Liver (tissue), 9 donors: ENCODE results near the gene TFR2. TPM values are rescaled to one million over a fixed set of nuclear protein-coding genes. Genes with fewer than 3 reads are reported as not detected.

Source experiments
- DNase-seq: peaks from one replicate; pipeline ENCODE4 v3.0.0-alpha.2; 2017; ENCODE audit warnings: low spot score
- H3K27ac ChIP-seq, 2 donors: one replicate each; pipeline ENCODE4 v1.7.0; 2013; ENCODE audit warnings: inconsistent platforms in 2 of 2, low read length in 2 of 2, control low read depth in 1 of 2, low read depth in 1 of 2, mild to moderate bottlenecking in 1 of 2
- H3K27me3 ChIP-seq, 4 donors: one replicate each; pipeline versions ENCODE4 v1.6.1 to v1.7.0; 2013; ENCODE audit warnings: low read length in 3 of 4, inconsistent platforms in 1 of 4, mild to moderate bottlenecking in 1 of 4, moderate library complexity in 1 of 4; ENCODE audit not compliant: control insufficient read depth in 4 of 4, insufficient read depth in 4 of 4
- H3K36me3 ChIP-seq, 4 donors: one replicate each; pipeline versions ENCODE4 v1.6.1 to v1.7.0; 2013; ENCODE audit warnings: low read length in 3 of 4, mild to moderate bottlenecking in 3 of 4, low read depth in 1 of 4, moderate library complexity in 1 of 4; ENCODE audit not compliant: control insufficient read depth in 4 of 4, insufficient read depth in 3 of 4
- H3K4me1 ChIP-seq, 4 donors: one replicate each; pipeline versions ENCODE4 v1.6.1 to v1.7.0; 2013; ENCODE audit warnings: low read length in 3 of 4, mild to moderate bottlenecking in 3 of 4, moderate library complexity in 1 of 4; ENCODE audit not compliant: control insufficient read depth in 4 of 4, insufficient read depth in 4 of 4
- H3K4me3 ChIP-seq, 3 donors: one replicate each; pipeline versions ENCODE4 v1.6.1 to v1.7.0; 2013; ENCODE audit warnings: low read length in 3 of 3, control low read depth in 1 of 3, low read depth in 1 of 3, mild to moderate bottlenecking in 1 of 3
- H3K9ac ChIP-seq, 2 donors: one replicate each; pipeline ENCODE4 v1.7.0; 2013; ENCODE audit warnings: low read length in 2 of 2, mild to moderate bottlenecking in 2 of 2, moderate library complexity in 2 of 2, control low read depth in 1 of 2, low read depth in 1 of 2
- H3K9me3 ChIP-seq, 4 donors: one replicate each; pipeline versions ENCODE4 v1.6.1 to v1.7.0; 2013; ENCODE audit warnings: low read length in 3 of 4; ENCODE audit not compliant: control insufficient read depth in 4 of 4
- ATF3 ChIP-seq: IDR thresholded peaks from 2 replicates; pipeline ENCODE4 v1.6.1; 2016; ENCODE audit warnings: antibody characterized with exemption
- EGR1 ChIP-seq, 2 donors: IDR thresholded peaks; 2 replicates each; pipeline ENCODE4 v1.6.1; 2016 to 2018; ENCODE audit warnings: antibody characterized with exemption in 2 of 2, low read depth in 2 of 2
- FOXA1 ChIP-seq: IDR thresholded peaks from 2 replicates; pipeline ENCODE4 v1.6.1; 2016; ENCODE audit warnings: antibody characterized with exemption
- GABPA ChIP-seq, 2 donors: IDR thresholded peaks in 1 of 2; conservative IDR thresholded peaks in 1 of 2; 2 replicates each; pipeline ENCODE4 v1.6.1; 2016; ENCODE audit warnings: antibody characterized with exemption in 2 of 2, mild to moderate bottlenecking in 1 of 2, moderate library complexity in 1 of 2
- HNF4A ChIP-seq, 2 donors: conservative IDR thresholded peaks; 2 replicates each; pipeline ENCODE4 v1.6.1; 2016; ENCODE audit warnings: antibody characterized with exemption in 2 of 2, mild to moderate bottlenecking in 2 of 2
- HNF4G ChIP-seq: IDR thresholded peaks from 2 replicates; pipeline ENCODE4 v1.6.1; 2016; ENCODE audit warnings: antibody characterized with exemption
- JUND ChIP-seq, 2 donors: IDR thresholded peaks; 2 replicates each; pipeline ENCODE4 v1.6.1; 2016; ENCODE audit warnings: antibody characterized with exemption in 2 of 2
- NR2F2 ChIP-seq: IDR thresholded peaks from 2 replicates; pipeline ENCODE4 v1.6.1; 2016; ENCODE audit warnings: antibody characterized with exemption
- RAD21 ChIP-seq, 2 donors: IDR thresholded peaks; 2 replicates each; pipeline ENCODE4 v1.6.1; 2016; ENCODE audit warnings: antibody characterized with exemption in 2 of 2, mild to moderate bottlenecking in 2 of 2
- RXRA ChIP-seq, 2 donors: IDR thresholded peaks; 2 replicates each; pipeline ENCODE4 v1.6.1; 2017 to 2018; ENCODE audit warnings: antibody characterized with exemption in 2 of 2, mild to moderate bottlenecking in 1 of 2
- SP1 ChIP-seq: IDR thresholded peaks from 2 replicates; pipeline ENCODE4 v1.6.1; 2018; ENCODE audit warnings: antibody characterized with exemption, mild to moderate bottlenecking
- YY1 ChIP-seq: IDR thresholded peaks from 2 replicates; pipeline ENCODE4 v1.6.1; 2016; ENCODE audit warnings: antibody characterized with exemption, mild to moderate bottlenecking
- WGBS: extraction: QIAGEN DNeasy Blood & Tissue Kit; methylation state at CpG from one replicate; pipeline ENCODE4 v1.1.7; 2013; 5-methylcytosine and 5-hydroxymethylcytosine counted together
- polyA plus RNA-seq, 2 donors: library from polyadenylated mRNA; stranded (reverse) in 1 of 2; unstranded in 1 of 2; fragments of 200-250 nt in 1 of 2; fragments of >200 nt in 1 of 2; fragmentation: Nextera tagmentation in 1 of 2; extraction: Ambion mirVana in 1 of 2; gene quantifications; one replicate each; pipeline versions ENCODE4 v1.2.1 to v1.2.3, GENCODE V29; 2013 to 2015
- total RNA-seq, 2 donors: library from RNA; depleted of rRNA; stranded (reverse); fragments of >200 nt; gene quantifications; one replicate each; pipeline ENCODE4 v1.2.3, GENCODE V29; 2014
- TF ChIP-seq, protein P1 (sequence below): fragments of 150-350 bp; IDR thresholded peaks from 2 replicates; pipeline ENCODE4 v1.5.1; 2017; ENCODE audit warnings: improper control_type of control experiment, low read depth, low read length; ENCODE audit not compliant: missing input control
- TF ChIP-seq, protein P2 (sequence below): IDR thresholded peaks from 2 replicates; pipeline ENCODE4 v1.6.1; 2016; ENCODE audit warnings: antibody characterized with exemption
- TF ChIP-seq, protein P3 (sequence below): IDR thresholded peaks from 2 replicates; pipeline ENCODE4 v1.6.1; 2016; ENCODE audit warnings: antibody characterized with exemption, mild to moderate bottlenecking
- TF ChIP-seq, protein P4 (sequence below): IDR thresholded peaks from 2 replicates; pipeline ENCODE4 v1.6.1; 2016; ENCODE audit warnings: antibody characterized with exemption
- donor health status: healthy.
- donor health status: healthy.
- donor health status: healthy.
- donor health status: healthy.
- donor health status: healthy.

TFR2 gene
- total and polyA plus RNA-seq, 4 donors = 276 to 663 (median 356) TPM

GRCh38 chr7:100629117-100629716, 12.1 kb downstream of the TFR2 start:
- peaks cover 15 to 35% (median 28%) of the 10 kb centered on the region in 4 donors for H3K36me3 ChIP-seq
- DNase-seq = no peak
- no peak overlapping the region for H3K4me3 ChIP-seq
- H3K9ac ChIP-seq = no peak overlapping the region
- no peaks in the 10 kb centered on the region for H3K27me3 ChIP-seq
- no peak overlapping the region for H3K27ac ChIP-seq
- no peaks in the 10 kb centered on the region for H3K9me3 ChIP-seq
- H3K4me1 ChIP-seq = peaks cover 2 to 35% (median 20%) of the 10 kb centered on the region in 4 donors
- WGBS = 87% methylated on average over 11 of the region's 11 CpGs
- TF ChIP-seq RXRA (IDR thresholded peaks at IDR 0.05) (no peak), RAD21 (IDR thresholded peaks at IDR 0.05) (peak in 1 of 2 donors; percentile 36)
- TF ChIP-seq, protein P1, sequence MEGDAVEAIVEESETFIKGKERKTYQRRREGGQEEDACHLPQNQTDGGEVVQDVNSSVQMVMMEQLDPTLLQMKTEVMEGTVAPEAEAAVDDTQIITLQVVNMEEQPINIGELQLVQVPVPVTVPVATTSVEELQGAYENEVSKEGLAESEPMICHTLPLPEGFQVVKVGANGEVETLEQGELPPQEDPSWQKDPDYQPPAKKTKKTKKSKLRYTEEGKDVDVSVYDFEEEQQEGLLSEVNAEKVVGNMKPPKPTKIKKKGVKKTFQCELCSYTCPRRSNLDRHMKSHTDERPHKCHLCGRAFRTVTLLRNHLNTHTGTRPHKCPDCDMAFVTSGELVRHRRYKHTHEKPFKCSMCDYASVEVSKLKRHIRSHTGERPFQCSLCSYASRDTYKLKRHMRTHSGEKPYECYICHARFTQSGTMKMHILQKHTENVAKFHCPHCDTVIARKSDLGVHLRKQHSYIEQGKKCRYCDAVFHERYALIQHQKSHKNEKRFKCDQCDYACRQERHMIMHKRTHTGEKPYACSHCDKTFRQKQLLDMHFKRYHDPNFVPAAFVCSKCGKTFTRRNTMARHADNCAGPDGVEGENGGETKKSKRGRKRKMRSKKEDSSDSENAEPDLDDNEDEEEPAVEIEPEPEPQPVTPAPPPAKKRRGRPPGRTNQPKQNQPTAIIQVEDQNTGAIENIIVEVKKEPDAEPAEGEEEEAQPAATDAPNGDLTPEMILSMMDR = peak; percentile 11

- H3K4me1 ChIP-seq = peaks cover 2 to 43% (median 33%) of the 10 kb centered on the region in 4 donors
- peaks cover 11 to 38% (median 27%) of the 10 kb centered on the region in 4 donors for H3K36me3 ChIP-seq
- no peak for DNase-seq
- WGBS = 93% methylated on average over 21 of the region's 21 CpGs
- peak overlapping the region; percentile 85 to 90 for H3K27ac ChIP-seq
- H3K9me3 ChIP-seq = no peaks in the 10 kb centered on the region
- no peak for TF ChIP-seq GABPA (IDR thresholded peaks at IDR 0.05 in 1 of 2, conservative IDR thresholded peaks at IDR 0.05 in 1 of 2)
- no peak for TF ChIP-seq JUND (IDR thresholded peaks at IDR 0.05)
- TF ChIP-seq NR2F2 = no peak
- TF ChIP-seq RXRA (IDR thresholded peaks at IDR 0.05) = no peak
- no peak for TF ChIP-seq YY1
- TF ChIP-seq SP1 = no peak
- TF ChIP-seq, protein P2, sequence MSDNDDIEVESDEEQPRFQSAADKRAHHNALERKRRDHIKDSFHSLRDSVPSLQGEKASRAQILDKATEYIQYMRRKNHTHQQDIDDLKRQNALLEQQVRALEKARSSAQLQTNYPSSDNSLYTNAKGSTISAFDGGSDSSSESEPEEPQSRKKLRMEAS = no peak
- TF ChIP-seq FOXA1 = no peak
- TF ChIP-seq HNF4G = no peak
- TF ChIP-seq, protein P3, sequence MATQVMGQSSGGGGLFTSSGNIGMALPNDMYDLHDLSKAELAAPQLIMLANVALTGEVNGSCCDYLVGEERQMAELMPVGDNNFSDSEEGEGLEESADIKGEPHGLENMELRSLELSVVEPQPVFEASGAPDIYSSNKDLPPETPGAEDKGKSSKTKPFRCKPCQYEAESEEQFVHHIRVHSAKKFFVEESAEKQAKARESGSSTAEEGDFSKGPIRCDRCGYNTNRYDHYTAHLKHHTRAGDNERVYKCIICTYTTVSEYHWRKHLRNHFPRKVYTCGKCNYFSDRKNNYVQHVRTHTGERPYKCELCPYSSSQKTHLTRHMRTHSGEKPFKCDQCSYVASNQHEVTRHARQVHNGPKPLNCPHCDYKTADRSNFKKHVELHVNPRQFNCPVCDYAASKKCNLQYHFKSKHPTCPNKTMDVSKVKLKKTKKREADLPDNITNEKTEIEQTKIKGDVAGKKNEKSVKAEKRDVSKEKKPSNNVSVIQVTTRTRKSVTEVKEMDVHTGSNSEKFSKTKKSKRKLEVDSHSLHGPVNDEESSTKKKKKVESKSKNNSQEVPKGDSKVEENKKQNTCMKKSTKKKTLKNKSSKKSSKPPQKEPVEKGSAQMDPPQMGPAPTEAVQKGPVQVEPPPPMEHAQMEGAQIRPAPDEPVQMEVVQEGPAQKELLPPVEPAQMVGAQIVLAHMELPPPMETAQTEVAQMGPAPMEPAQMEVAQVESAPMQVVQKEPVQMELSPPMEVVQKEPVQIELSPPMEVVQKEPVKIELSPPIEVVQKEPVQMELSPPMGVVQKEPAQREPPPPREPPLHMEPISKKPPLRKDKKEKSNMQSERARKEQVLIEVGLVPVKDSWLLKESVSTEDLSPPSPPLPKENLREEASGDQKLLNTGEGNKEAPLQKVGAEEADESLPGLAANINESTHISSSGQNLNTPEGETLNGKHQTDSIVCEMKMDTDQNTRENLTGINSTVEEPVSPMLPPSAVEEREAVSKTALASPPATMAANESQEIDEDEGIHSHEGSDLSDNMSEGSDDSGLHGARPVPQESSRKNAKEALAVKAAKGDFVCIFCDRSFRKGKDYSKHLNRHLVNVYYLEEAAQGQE = no peak
- no peak for TF ChIP-seq HNF4A (conservative IDR thresholded peaks at IDR 0.05)
- TF ChIP-seq EGR1 (IDR thresholded peaks at IDR 0.05; ENCODE audit: low read depth in 2 of 2) = no peak
- TF ChIP-seq, protein P1 = no peak
- TF ChIP-seq ATF3 = no peak
- TF ChIP-seq, protein P4, sequence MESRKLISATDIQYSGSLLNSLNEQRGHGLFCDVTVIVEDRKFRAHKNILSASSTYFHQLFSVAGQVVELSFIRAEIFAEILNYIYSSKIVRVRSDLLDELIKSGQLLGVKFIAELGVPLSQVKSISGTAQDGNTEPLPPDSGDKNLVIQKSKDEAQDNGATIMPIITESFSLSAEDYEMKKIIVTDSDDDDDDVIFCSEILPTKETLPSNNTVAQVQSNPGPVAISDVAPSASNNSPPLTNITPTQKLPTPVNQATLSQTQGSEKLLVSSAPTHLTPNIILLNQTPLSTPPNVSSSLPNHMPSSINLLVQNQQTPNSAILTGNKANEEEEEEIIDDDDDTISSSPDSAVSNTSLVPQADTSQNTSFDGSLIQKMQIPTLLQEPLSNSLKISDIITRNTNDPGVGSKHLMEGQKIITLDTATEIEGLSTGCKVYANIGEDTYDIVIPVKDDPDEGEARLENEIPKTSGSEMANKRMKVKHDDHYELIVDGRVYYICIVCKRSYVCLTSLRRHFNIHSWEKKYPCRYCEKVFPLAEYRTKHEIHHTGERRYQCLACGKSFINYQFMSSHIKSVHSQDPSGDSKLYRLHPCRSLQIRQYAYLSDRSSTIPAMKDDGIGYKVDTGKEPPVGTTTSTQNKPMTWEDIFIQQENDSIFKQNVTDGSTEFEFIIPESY = no peak
- no peak for TF ChIP-seq RAD21 (IDR thresholded peaks at IDR 0.05)
- no peak overlapping the region for H3K4me3 ChIP-seq
- H3K27me3 ChIP-seq = no peaks in the 10 kb centered on the region
- no peak overlapping the region for H3K9ac ChIP-seq
Observed at GRCh38 chr7:100627238-100627549, 14.2 kb downstream of the TFR2 start.
